OCI-LY7 (cell line): ENCODE measurements around the gene TRIM29. TPM values are rescaled to one million over a fixed set of nuclear protein-coding genes. Genes with fewer than 3 reads are reported as not detected.

Source experiments
- BruUV-seq: library from RNA; stranded (reverse); fragments of 400-500 nt; replicated peaks from 2 replicates; lab custom pipeline; 2021; lab: Mats Ljungman, UMichigan
- CTCF ChIA-PET: fragments of 300-600 bp; sonication (Branson Sonifier 250); formaldehyde crosslinking; loops from one replicate; lab custom pipeline; 2022; ENCODE audit warnings: antibody characterized with exemption; ENCODE audit not compliant: unreplicated experiment; lab: Charles Lee
- POLR2A ChIA-PET: fragments of 300-600 bp; sonication (Branson Sonifier 250); formaldehyde crosslinking; loops from one replicate; lab custom pipeline; 2022; ENCODE audit warnings: antibody characterized with exemption; lab: Charles Lee
- DNase-seq: peaks from one replicate; pipeline ENCODE4 v3.0.0-alpha.2; 2015; ENCODE audit warnings: low spot score
- H2AFZ ChIP-seq: fragments of 200-600 bp; sonication (generic), shearing (Covaris generic); 2 replicates; pipeline ENCODE4 v1.6.1; 2014; ENCODE audit warnings: mild to moderate bottlenecking, antibody characterized with exemption, low read length, moderate library complexity
- H3K27ac ChIP-seq: fragments of 200-600 bp; sonication (generic); 2 replicates; pipeline ENCODE4 v1.5.1; 2014; ENCODE audit warnings: mixed run types, low read depth, mild to moderate bottlenecking, moderate library complexity, low read length, inconsistent platforms; ENCODE audit not compliant: poor library complexity, severe bottlenecking
- H3K36me3 ChIP-seq: fragments of 200-600 bp; sonication (generic); 2 replicates; pipeline ENCODE4 v1.6.1; 2014; ENCODE audit warnings: mild to moderate bottlenecking, antibody characterized with exemption, low read length, moderate library complexity, mixed read lengths; ENCODE audit not compliant: insufficient read depth
- H3K4me1 ChIP-seq: fragments of 200-600 bp; sonication (generic); 2 replicates; pipeline ENCODE4 v1.5.1; 2014; ENCODE audit warnings: mild to moderate bottlenecking, low read length; ENCODE audit not compliant: insufficient read depth, poor library complexity, severe bottlenecking
- H3K4me2 ChIP-seq: fragments of 200-600 bp; sonication (generic); 2 replicates; pipeline ENCODE4 v1.6.1; 2014; ENCODE audit warnings: mild to moderate bottlenecking, low read length
- H3K4me3 ChIP-seq: fragments of 200-600 bp; sonication (generic); 2 replicates; pipeline ENCODE4 v1.5.1; 2014; ENCODE audit warnings: mild to moderate bottlenecking, low read depth, low read length; ENCODE audit not compliant: poor library complexity, severe bottlenecking
- H3K79me2 ChIP-seq: fragments of 200-600 bp; sonication (generic); 2 replicates; pipeline ENCODE4 v1.6.1; 2016; ENCODE audit warnings: low read depth, mild to moderate bottlenecking, low read length, moderate library complexity, mixed read lengths; ENCODE audit not compliant: insufficient read depth
- H3K9me2 ChIP-seq: fragments of 200-600 bp; sonication (generic); 2 replicates; pipeline ENCODE4 v1.6.1; 2016; ENCODE audit warnings: mild to moderate bottlenecking, low read length, mixed read lengths; ENCODE audit not compliant: insufficient read depth
- H3K9me3 ChIP-seq: fragments of 200-600 bp; sonication (generic); 2 replicates; pipeline ENCODE4 v1.6.1; 2014; ENCODE audit warnings: mild to moderate bottlenecking, mixed run types, low read length, mixed read lengths
- H4K20me1 ChIP-seq: fragments of 200-600 bp; sonication (generic); 2 replicates; pipeline ENCODE4 v1.6.1; 2014; ENCODE audit warnings: mild to moderate bottlenecking, antibody characterized with exemption, low read length, moderate library complexity, mixed read lengths; ENCODE audit not compliant: insufficient read depth
- EZH2phosphoT487 ChIP-seq: fragments of 200-600 bp; sonication (generic); IDR thresholded peaks from 2 replicates; pipeline ENCODE4 v1.6.1; 2018; ENCODE audit warnings: low read depth, borderline replicate concordance, mild to moderate bottlenecking, mixed run types, antibody characterized with exemption, low read length, moderate library complexity, mixed read lengths
- intact Hi-C: fragments of 100-400 bp; cut with micrococcal nuclease; formaldehyde crosslinking; loops from one replicate; pipeline ENCODE4 v1.10.0; 2022; ENCODE audit not compliant: unreplicated experiment
- total RNA-seq, 2 experiments: library from RNA; depleted of rRNA in 1 of 2; stranded (reverse); fragments of >200 nt in 1 of 2; shearing (Covaris generic) in 1 of 2; gene quantifications; 2 replicates each; pipeline ENCODE4 v1.2.3, GENCODE V29; 2014 to 2022
- TF ChIP-seq, protein P1 (sequence below): fragments of 200-600 bp; sonication (generic); conservative IDR thresholded peaks from 2 replicates; pipeline ENCODE4 v1.5.1; 2014; ENCODE audit warnings: mild to moderate bottlenecking, antibody characterized with exemption, low read length, moderate library complexity, mixed read lengths

Gene TRIM29
- total RNA-seq, 2 experiments from 2014 or later, result not detected

GRCh38 chr11:120109531-120109930 lies 28.4 kb downstream of the TRIM29 start:
- no peak overlapping the region for H3K27ac ChIP-seq
- no peaks in the 10 kb centered on the region for H3K79me2 ChIP-seq
- no peak overlapping the region for H3K4me2 ChIP-seq
- intact Hi-C loops, result loop anchor here (10.0 kb wide), 2 partner anchors 385 to 625 kb away; partner anchors contain the start of gene NECTIN1
- CTCF ChIA-PET, result interaction anchor here (0.8 kb wide), 1 partner anchor 445 kb away, joined by 3 read pairs; no protein-coding TSS in a partner anchor
- no peaks in the 10 kb centered on the region for H3K9me3 ChIP-seq
- H3K4me1 ChIP-seq, result no peaks in the 10 kb centered on the region
- BruUV-seq, result no TSS peak
- H3K9me2 ChIP-seq, result no peaks in the 10 kb centered on the region
- H4K20me1 ChIP-seq, result no peaks in the 10 kb centered on the region
- no peak overlapping the region for H2AFZ ChIP-seq
- TF ChIP-seq, protein P1, sequence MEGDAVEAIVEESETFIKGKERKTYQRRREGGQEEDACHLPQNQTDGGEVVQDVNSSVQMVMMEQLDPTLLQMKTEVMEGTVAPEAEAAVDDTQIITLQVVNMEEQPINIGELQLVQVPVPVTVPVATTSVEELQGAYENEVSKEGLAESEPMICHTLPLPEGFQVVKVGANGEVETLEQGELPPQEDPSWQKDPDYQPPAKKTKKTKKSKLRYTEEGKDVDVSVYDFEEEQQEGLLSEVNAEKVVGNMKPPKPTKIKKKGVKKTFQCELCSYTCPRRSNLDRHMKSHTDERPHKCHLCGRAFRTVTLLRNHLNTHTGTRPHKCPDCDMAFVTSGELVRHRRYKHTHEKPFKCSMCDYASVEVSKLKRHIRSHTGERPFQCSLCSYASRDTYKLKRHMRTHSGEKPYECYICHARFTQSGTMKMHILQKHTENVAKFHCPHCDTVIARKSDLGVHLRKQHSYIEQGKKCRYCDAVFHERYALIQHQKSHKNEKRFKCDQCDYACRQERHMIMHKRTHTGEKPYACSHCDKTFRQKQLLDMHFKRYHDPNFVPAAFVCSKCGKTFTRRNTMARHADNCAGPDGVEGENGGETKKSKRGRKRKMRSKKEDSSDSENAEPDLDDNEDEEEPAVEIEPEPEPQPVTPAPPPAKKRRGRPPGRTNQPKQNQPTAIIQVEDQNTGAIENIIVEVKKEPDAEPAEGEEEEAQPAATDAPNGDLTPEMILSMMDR, result no peak
- TF ChIP-seq EZH2phosphoT487, result no peak
- DNase-seq, result no peak
- no peak overlapping the region for H3K4me3 ChIP-seq
- H3K36me3 ChIP-seq, result no peaks in the 10 kb centered on the region
- POLR2A ChIA-PET, result no interaction called here

- intact Hi-C loops, result loop anchor here (1.0 to 10.0 kb wide), 3 partner anchors 384 to 624 kb away; partner anchors contain the start of gene NECTIN1
- H3K4me1 ChIP-seq, result no peaks in the 10 kb centered on the region
- CTCF ChIA-PET, result interaction anchor here (0.8 to 0.9 kb wide), 3 partner anchors 9 to 445 kb away, joined by 3 to 8 read pairs (median 4); no protein-coding TSS in a partner anchor
- TF ChIP-seq, protein P1, result no peak
- no peak for TF ChIP-seq EZH2phosphoT487
- H3K27ac ChIP-seq, result no peak overlapping the region
- DNase-seq, result no peak
- no peak overlapping the region for H3K4me2 ChIP-seq
- H3K4me3 ChIP-seq, result no peak overlapping the region
- H4K20me1 ChIP-seq, result no peaks in the 10 kb centered on the region
- H3K9me2 ChIP-seq, result no peaks in the 10 kb centered on the region
- H3K9me3 ChIP-seq, result no peaks in the 10 kb centered on the region
- no peaks in the 10 kb centered on the region for H3K79me2 ChIP-seq
- POLR2A ChIA-PET, result interaction anchor here (0.6 kb wide), 1 partner anchor 1889 kb away, joined by 4 read pairs; no protein-coding TSS in a partner anchor
- BruUV-seq, result no TSS peak
- H2AFZ ChIP-seq, result no peak overlapping the region
- no peaks in the 10 kb centered on the region for H3K36me3 ChIP-seq
Observed at GRCh38 chr11:120108785-120109168, 29.1 kb downstream of the TRIM29 start.

GRCh38 chr11:120108154-120108784 lies 29.6 kb downstream of the TRIM29 start:
- no peak overlapping the region for H3K27ac ChIP-seq
- H3K4me2 ChIP-seq, result no peak overlapping the region
- DNase-seq, result peak; percentile 63
- no peaks in the 10 kb centered on the region for H3K79me2 ChIP-seq
- no peaks in the 10 kb centered on the region for H4K20me1 ChIP-seq
- ChIA-PET POLR2A (no interaction called here), CTCF (interaction anchor here (0.8 to 0.9 kb wide), 2 partner anchors 10 to 11 kb away, joined by 4 to 8 read pairs; no protein-coding TSS in a partner anchor)
- H3K4me1 ChIP-seq, result no peaks in the 10 kb centered on the region
- no peak for TF ChIP-seq EZH2phosphoT487
- TF ChIP-seq, protein P1, result peak; percentile 96
- H3K36me3 ChIP-seq, result no peaks in the 10 kb centered on the region
- H2AFZ ChIP-seq, result no peak overlapping the region
- H3K9me2 ChIP-seq, result no peaks in the 10 kb centered on the region
- intact Hi-C loops, result loop anchor here (1.0 to 10.0 kb wide), 3 partner anchors 383 to 623 kb away; partner anchors contain the start of gene NECTIN1
- H3K4me3 ChIP-seq, result no peak overlapping the region
- BruUV-seq, result no TSS peak
- no peaks in the 10 kb centered on the region for H3K9me3 ChIP-seq
